H9 (cell line): ENCODE data around the gene DNAJC6. TPM values are rescaled to one million over a fixed set of nuclear protein-coding genes. Genes with fewer than 3 reads are reported as not detected.
"Not testable (repeated sequence)": the region's sequence is repeated elsewhere in the genome, so short reads cannot be mapped to it uniquely, and the experiment has no call there.

ENCODE experiments used
- DNase-seq: peaks from one replicate; pipeline ENCODE4 v3.0.0-alpha.2; 2017
- H2AFZ ChIP-seq: one replicate; pipeline ENCODE4 v1.6.1; 2013; ENCODE audit warnings: mild to moderate bottlenecking, low read length, control low read depth, moderate library complexity
- H2AK5ac ChIP-seq: 2 replicates; pipeline ENCODE4 v1.6.1; 2013; ENCODE audit warnings: low read length, control low read depth, mixed read lengths; ENCODE audit not compliant: insufficient read length
- H2BK120ac ChIP-seq: one replicate; pipeline ENCODE4 v1.6.1; 2013; ENCODE audit warnings: low read depth, mild to moderate bottlenecking, low read length, control low read depth, inconsistent platforms; ENCODE audit not compliant: poor library complexity, severe bottlenecking
- H2BK12ac ChIP-seq: 2 replicates; pipeline ENCODE4 v1.6.1; 2013; ENCODE audit warnings: low read length, control low read depth, mixed read lengths, low read depth; ENCODE audit not compliant: insufficient read length
- H2BK15ac ChIP-seq: 2 replicates; pipeline ENCODE4 v1.6.1; 2013; ENCODE audit warnings: low read depth, low read length, control low read depth
- H2BK20ac ChIP-seq: one replicate; pipeline ENCODE4 v1.6.1; 2013; ENCODE audit warnings: low read depth, mild to moderate bottlenecking, low read length, control low read depth, inconsistent platforms; ENCODE audit not compliant: poor library complexity, severe bottlenecking
- H2BK5ac ChIP-seq: 2 replicates; pipeline ENCODE4 v1.6.1; 2013; ENCODE audit warnings: low read length, control low read depth, mixed read lengths; ENCODE audit not compliant: insufficient read length
- H3K14ac ChIP-seq: 2 replicates; pipeline ENCODE4 v1.6.1; 2013; ENCODE audit warnings: low read length, control low read depth; ENCODE audit not compliant: insufficient read depth
- H3K18ac ChIP-seq: 2 replicates; pipeline ENCODE4 v1.6.1; 2013; ENCODE audit warnings: low read depth, mild to moderate bottlenecking, mixed read lengths, low read length, control low read depth; ENCODE audit not compliant: insufficient read length
- H3K23ac ChIP-seq: 2 replicates; pipeline ENCODE4 v1.6.1; 2013; ENCODE audit warnings: low read length, control low read depth, mixed read lengths, low read depth; ENCODE audit not compliant: insufficient read length
- H3K23me2 ChIP-seq: 2 replicates; pipeline ENCODE4 v1.6.1; 2013; ENCODE audit warnings: low read depth, mild to moderate bottlenecking, mixed read lengths, low read length, control low read depth; ENCODE audit not compliant: insufficient read length, poor library complexity, severe bottlenecking
- H3K27ac ChIP-seq: 2 replicates; pipeline ENCODE4 v1.5.1; 2013; ENCODE audit warnings: low read length, control low read depth, mixed read lengths, low read depth; ENCODE audit not compliant: insufficient read length
- H3K27me3 ChIP-seq: 2 replicates; pipeline ENCODE4 v1.6.1; 2013; ENCODE audit warnings: low read length, control low read depth, inconsistent platforms; ENCODE audit not compliant: insufficient read depth
- H3K4ac ChIP-seq: 2 replicates; pipeline ENCODE4 v1.6.1; 2013; ENCODE audit warnings: low read depth, mild to moderate bottlenecking, control low read depth, inconsistent platforms, low read length, moderate library complexity
- H3K4me1 ChIP-seq: 2 replicates; pipeline ENCODE4 v1.6.1; 2013; ENCODE audit warnings: low read length, control low read depth, inconsistent platforms; ENCODE audit not compliant: insufficient read depth
- H3K4me2 ChIP-seq: 2 replicates; pipeline ENCODE4 v1.6.1; 2013; ENCODE audit warnings: low read length, control low read depth, mixed read lengths; ENCODE audit not compliant: insufficient read length, insufficient read depth
- H3K56ac ChIP-seq: 2 replicates; pipeline ENCODE4 v1.6.1; 2013; ENCODE audit warnings: low read depth, mild to moderate bottlenecking, mixed read lengths, low read length, control low read depth; ENCODE audit not compliant: insufficient read length
- H3K79me1 ChIP-seq: 2 replicates; pipeline ENCODE4 v1.6.1; 2013; ENCODE audit warnings: low read depth, mild to moderate bottlenecking, moderate library complexity, low read length, control low read depth, inconsistent platforms; ENCODE audit not compliant: insufficient read depth, poor library complexity, severe bottlenecking
- H3K79me2 ChIP-seq: 2 replicates; pipeline ENCODE4 v1.6.1; 2013; ENCODE audit warnings: low read length, control low read depth, inconsistent platforms; ENCODE audit not compliant: insufficient read depth
- H3K9ac ChIP-seq: 2 replicates; pipeline ENCODE4 v1.6.1; 2013; ENCODE audit warnings: low read length, control low read depth, mixed read lengths; ENCODE audit not compliant: insufficient read length; ENCODE audit errors: extremely low read depth
- H3K9me3 ChIP-seq: one replicate; pipeline ENCODE4 v1.6.1; 2013; ENCODE audit warnings: low read depth, low read length, inconsistent platforms; ENCODE audit not compliant: control insufficient read depth
- H3T11ph ChIP-seq: one replicate; pipeline ENCODE4 v1.6.1; 2013; ENCODE audit warnings: mild to moderate bottlenecking, low read length, control low read depth, inconsistent platforms
- H4K20me1 ChIP-seq: one replicate; pipeline ENCODE4 v1.6.1; 2013; ENCODE audit not compliant: control insufficient read depth, insufficient read length, insufficient read depth
- H4K5ac ChIP-seq: 2 replicates; pipeline ENCODE4 v1.6.1; 2013; ENCODE audit warnings: low read depth, mild to moderate bottlenecking, mixed read lengths, low read length, control low read depth; ENCODE audit not compliant: insufficient read length
- H4K8ac ChIP-seq: replicated peaks from 2 replicates; pipeline ENCODE4 v1.6.1; 2013; ENCODE audit warnings: low read length, control low read depth, mixed read lengths, low read depth; ENCODE audit not compliant: insufficient read length
- H4K91ac ChIP-seq: 2 replicates; pipeline ENCODE4 v1.6.1; 2013; ENCODE audit warnings: low read depth, mild to moderate bottlenecking, moderate library complexity, mixed read lengths, low read length, control low read depth; ENCODE audit not compliant: insufficient read length
- H3K27ac Mint-ChIP-seq, 3 experiments: 2 replicates in 2 of 3; 3 replicates in 1 of 3; pipeline ENCODE4 v1.8.0; 2020 to 2021; ENCODE audit warnings: mixed read lengths in 3 of 3, mild to moderate bottlenecking in 1 of 3, moderate library complexity in 1 of 3
- H3K27me3 Mint-ChIP-seq: 2 replicates; pipeline ENCODE4 v1.8.0; 2021; ENCODE audit warnings: low read depth, mild to moderate bottlenecking, moderate library complexity, mixed read lengths
- H3K36me3 Mint-ChIP-seq, 3 experiments: 2 replicates in 2 of 3; 3 replicates in 1 of 3; pipeline ENCODE4 v1.8.0; 2020 to 2021; ENCODE audit warnings: low read depth in 3 of 3, mixed read lengths in 3 of 3; ENCODE audit not compliant: insufficient read depth in 1 of 3
- H3K4me1 Mint-ChIP-seq, 2 experiments: 2 replicates each; pipeline ENCODE4 v1.8.0; 2020; ENCODE audit warnings: mixed read lengths in 2 of 2
- H3K4me3 Mint-ChIP-seq, 2 experiments: 2 replicates in 1 of 2; 3 replicates in 1 of 2; pipeline ENCODE4 v1.8.0; 2020 to 2021; ENCODE audit warnings: mild to moderate bottlenecking in 2 of 2, mixed read lengths in 2 of 2, moderate library complexity in 1 of 2
- H3K9me3 Mint-ChIP-seq, 2 experiments: 2 replicates in 1 of 2; 3 replicates in 1 of 2; pipeline ENCODE4 v1.8.0; 2020; ENCODE audit warnings: mild to moderate bottlenecking in 2 of 2, mixed read lengths in 2 of 2, moderate library complexity in 1 of 2
- CTCF ChIP-seq: fragments of 200-600 bp; sonication (generic); conservative IDR thresholded peaks from 3 replicates; pipeline ENCODE4 v1.8.0; 2021; ENCODE audit warnings: antibody characterized with exemption, mild to moderate bottlenecking
- WGBS: extraction: QIAGEN DNeasy Blood & Tissue Kit; methylation state at CpG from one replicate; pipeline ENCODE4 v1.1.7; 2013; ENCODE audit warnings: missing lambda C conversion rate, low lambda C conversion rate, mixed read lengths; ENCODE audit not compliant: insufficient read length; ENCODE audit errors: extremely low coverage; 5-methylcytosine and 5-hydroxymethylcytosine counted together
- total RNA-seq: library from RNA; stranded (reverse); gene quantifications from 2 replicates; pipeline ENCODE4 v1.2.1, GENCODE V29; 2021

The DNAJC6 gene
- total RNA-seq, 1 experiment from 2014 or later = 2.2 TPM

DNA sequence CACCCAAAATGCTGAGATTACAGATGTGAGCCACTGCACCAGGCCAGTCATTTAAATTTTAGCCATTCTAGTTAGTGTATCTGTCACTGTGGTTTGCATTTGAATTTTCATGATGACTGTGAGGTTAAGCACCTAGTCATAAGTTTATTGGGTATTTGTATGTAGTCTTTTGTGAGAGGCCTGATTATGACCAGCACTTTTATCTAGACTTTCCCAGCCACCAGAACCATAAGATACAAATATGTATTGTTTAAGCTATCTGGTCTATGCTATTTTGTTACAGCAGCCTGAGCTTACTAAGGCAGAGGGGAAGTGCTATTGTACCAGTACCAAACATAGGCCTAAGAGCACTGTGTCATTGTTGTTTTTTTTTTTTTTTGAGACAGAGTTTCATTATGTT lies 19.9 kb upstream of the DNAJC6 start:
- H4K20me1 ChIP-seq = no peaks in the 10 kb centered on the region
- H2BK5ac ChIP-seq = no peak overlapping the region
- no peak overlapping the region for H3K4ac ChIP-seq
- no peak overlapping the region for H2BK120ac ChIP-seq
- no peaks in the 10 kb centered on the region for H3K79me2 ChIP-seq
- H3K23me2 ChIP-seq = no peaks in the 10 kb centered on the region
- H2BK20ac ChIP-seq = no peak overlapping the region
- H3K9me3 ChIP-seq = no peaks in the 10 kb centered on the region
- H3K27me3 ChIP-seq = no peaks in the 10 kb centered on the region
- H3K27ac ChIP-seq = no peak overlapping the region
- no peak overlapping the region for H2AFZ ChIP-seq
- no peak overlapping the region for H3K14ac ChIP-seq
- Mint-ChIP-seq H3K36me3 (no peaks in the 10 kb centered on the region; a peak in 1 of 7 replicates), H3K27me3 (no peaks in the 10 kb centered on the region), H3K9me3 (no peaks in the 10 kb centered on the region), H3K27ac (no peak overlapping the region), H3K4me3 (no peak overlapping the region), H3K4me1 (no peaks in the 10 kb centered on the region)
- no peak for DNase-seq
- no peak overlapping the region for H3K9ac ChIP-seq
- no peak overlapping the region for H4K8ac ChIP-seq
- no peak overlapping the region for H3K18ac ChIP-seq
- no peak overlapping the region for H2BK15ac ChIP-seq
- H3T11ph ChIP-seq = no peak overlapping the region
- H3K56ac ChIP-seq = no peak overlapping the region
- no peak for TF ChIP-seq CTCF
- H2BK12ac ChIP-seq = no peak overlapping the region
- no peak overlapping the region for H3K4me2 ChIP-seq
- no peak overlapping the region for H3K23ac ChIP-seq
- no peaks in the 10 kb centered on the region for H3K4me1 ChIP-seq
- no peak overlapping the region for H4K5ac ChIP-seq
- H4K91ac ChIP-seq = no peak overlapping the region
- no peaks in the 10 kb centered on the region for H3K79me1 ChIP-seq
- no peak overlapping the region for H2AK5ac ChIP-seq

DNA sequence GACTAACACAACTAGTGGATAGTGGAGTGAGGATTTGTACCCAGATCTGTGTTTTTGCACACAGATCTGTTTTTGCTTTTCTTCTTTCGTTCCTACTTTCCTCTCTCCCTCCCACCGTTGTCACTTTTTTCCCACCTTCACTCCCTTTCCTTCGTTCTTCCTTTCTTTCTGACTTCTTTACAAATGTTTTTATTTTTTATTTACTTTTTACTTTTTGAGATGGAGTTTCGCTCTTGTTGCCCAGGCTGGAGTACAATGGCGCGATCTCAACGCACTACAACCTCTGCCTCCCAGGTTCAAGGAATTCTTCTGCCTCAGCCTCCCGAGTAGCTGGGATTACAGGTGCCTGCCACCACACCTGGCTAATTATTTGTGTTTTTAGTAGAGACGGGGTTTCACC lies 17.5 kb upstream of the DNAJC6 start:
- H3K4me2 ChIP-seq, H2BK120ac ChIP-seq, H4K20me1 ChIP-seq, DNase-seq, H2BK15ac ChIP-seq, H3K4me3 Mint-ChIP-seq, H2AK5ac ChIP-seq, H3K56ac ChIP-seq, H3K18ac ChIP-seq, H3K36me3 Mint-ChIP-seq, H4K91ac ChIP-seq, H3K14ac ChIP-seq, H3K9me3 ChIP-seq, H3K9ac ChIP-seq, H3K9me3 Mint-ChIP-seq, H3K27ac ChIP-seq, H3K23ac ChIP-seq, H3K79me1 ChIP-seq, H3K27ac Mint-ChIP-seq, H2BK5ac ChIP-seq, H3K27me3 ChIP-seq, H3K23me2 ChIP-seq, H4K8ac ChIP-seq, H2AFZ ChIP-seq, H2BK20ac ChIP-seq, H3K27me3 Mint-ChIP-seq, H3K4me1 Mint-ChIP-seq, H2BK12ac ChIP-seq, H3K4me1 ChIP-seq, H3T11ph ChIP-seq, H3K4ac ChIP-seq, H3K79me2 ChIP-seq, H4K5ac ChIP-seq: not testable (repeated sequence)
- WGBS = no CpG with 5 or more reads among the region's 9 CpGs
